ENCODE results near the gene CFAP100. TPM values are rescaled to one million over a fixed set of nuclear protein-coding genes. Genes with fewer than 3 reads are reported as not detected.

The CFAP100 gene
- total RNA-seq (2022; extraction: Qiagen RNA extraction): 0.12 TPM in 1 of 5 replicates, not detected in the others

DNA sequence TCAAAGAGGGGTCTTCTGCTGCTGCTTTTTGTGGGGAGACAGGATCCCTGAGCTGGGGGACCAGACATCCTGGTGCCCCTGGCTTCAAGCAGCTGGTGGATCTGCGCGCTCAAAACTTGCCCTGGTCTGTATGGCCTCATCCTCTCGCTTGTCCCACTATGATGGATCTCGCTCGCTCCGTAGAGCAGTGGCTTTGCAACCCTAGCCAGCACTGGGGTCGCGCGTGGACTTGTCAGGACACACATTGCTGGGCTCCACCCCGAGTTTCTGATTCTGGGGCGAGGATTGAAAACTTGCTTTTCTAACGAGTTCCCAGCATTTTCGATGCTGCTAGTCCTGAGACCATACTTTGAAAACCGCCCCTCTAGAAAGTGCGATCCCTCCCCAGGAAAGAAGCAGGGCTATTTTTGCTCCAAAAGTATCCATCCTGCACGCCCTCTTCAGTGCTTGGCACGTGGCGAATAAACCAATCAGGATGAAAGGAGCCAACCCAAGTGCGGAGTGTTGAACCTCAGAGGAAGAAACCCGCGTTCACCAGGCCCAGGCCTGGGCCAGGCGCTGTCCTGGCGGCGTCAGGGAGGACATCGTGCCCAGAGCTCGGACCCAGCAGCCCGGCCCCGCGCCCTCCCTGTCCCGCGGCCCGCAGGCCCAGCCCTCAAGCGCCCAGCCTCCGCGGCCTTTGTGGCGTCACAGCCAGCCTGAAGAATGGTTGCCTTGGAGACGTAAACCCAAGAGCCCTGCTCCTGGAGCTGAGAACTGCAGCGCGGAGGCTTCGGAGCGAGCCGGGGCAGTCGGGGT is at the start of gene CFAP100:
Gene CFAP100 (plus strand): TSS at position 731 of the 798 bp plus-strand sequence. CDS start 1,092 bp downstream, outside the sequence.

GRCh38 chr3:126357295-126358037 is 37.2 kb upstream of the CFAP100 start, which contains the start of gene KLF15:
Gene KLF15 (minus strand): TSS chr3:126357408. CDS start chr3:126352922, 4,486 bp downstream.

GRCh38 chr3:126475413-126476114 is 80.9 kb downstream of the CFAP100 start, which contains the start of gene ZXDC:
Gene ZXDC (minus strand): TSS chr3:126475891. CDS start chr3:126475865, 26 bp downstream.

Other genes starting within 250 kb of the CFAP100 start
- 0.12 to 0.22 TPM (median 0.17 TPM) in 5 replicates for gene ALDH1L1, start 214.3 kb upstream of the CFAP100 start, total RNA-seq (2022; extraction: Qiagen RNA extraction)
- gene KLF15, start 37.5 kb upstream of the CFAP100 start, total RNA-seq (2022; extraction: Qiagen RNA extraction): 1.0 to 1.7 TPM (median 1.2 TPM) in 5 replicates
- 6.0 to 9.7 TPM (median 8.8 TPM) in 5 replicates for gene ZXDC, start 81.0 kb downstream of the CFAP100 start, total RNA-seq (2022; extraction: Qiagen RNA extraction)
- not detected in 5 replicates for gene UROC1, start 122.9 kb downstream of the CFAP100 start, total RNA-seq (2022; extraction: Qiagen RNA extraction)
- 0.59 to 0.88 TPM (median 0.63 TPM) in 5 replicates for gene CHST13, start 129.2 kb downstream of the CFAP100 start, total RNA-seq (2022; extraction: Qiagen RNA extraction)
- not detected in 5 replicates for gene C3orf22, start 164.0 kb downstream of the CFAP100 start, total RNA-seq (2022; extraction: Qiagen RNA extraction)

Data from A549 treated with dexamethasone at 1 μM for 4 hours (cell line).